ENCODE results near the gene ATP5PD.
A peak's percentile ranks its signal among the peaks of the same experiment; 100 is the strongest.

The ATP5PD gene

DNA sequence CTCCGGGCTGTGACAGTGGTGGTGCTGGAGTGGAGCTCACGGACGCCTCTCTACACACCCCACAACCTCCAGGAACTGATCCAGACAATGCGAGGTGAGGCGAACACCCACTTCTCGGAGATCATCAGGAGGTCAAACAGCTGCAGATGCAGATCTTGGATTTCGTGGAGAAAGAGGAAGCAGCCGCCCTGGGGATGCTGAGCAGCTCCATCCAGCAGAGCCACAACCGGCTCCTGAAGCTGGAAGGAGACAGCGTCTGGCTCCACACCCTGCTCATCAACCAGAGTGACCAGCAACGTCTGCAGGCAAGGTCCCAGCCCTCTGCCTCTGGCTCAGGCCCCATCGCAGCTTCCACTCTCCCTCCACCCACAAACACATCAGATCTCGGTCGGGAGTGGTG, 27.8 kb upstream of the ATP5PD start:
- no peaks in the 10 kb centered on the region for H3K36me3 ChIP-seq (ENCODE audit: control insufficient read depth in 2 of 2, insufficient read depth in 1 of 2, low read length in 2 of 2)
- H3K4me3 ChIP-seq (ENCODE audit: low read depth, low read length), result no peak overlapping the region
- ChIA-PET CTCF (interaction anchor here (1.2 to 3.2 kb wide), 2 partner anchors 14 to 30 kb away, joined by 3 to 22 read pairs; no protein-coding TSS in a partner anchor), POLR2A (interaction anchor here (1.2 kb wide), 1 partner anchor 14 kb away, joined by 3 read pairs; no protein-coding TSS in a partner anchor)
- no peaks in the 10 kb centered on the region for H3K9me3 ChIP-seq (ENCODE audit: control insufficient read depth, insufficient read depth, low read depth, low read length)
- TF ChIP-seq ZNF221 (tag by site-specific recombination; IDR thresholded peaks at IDR 0.05; ENCODE audit: borderline replicate concordance), result no peak
- TF ChIP-seq, protein P1, sequence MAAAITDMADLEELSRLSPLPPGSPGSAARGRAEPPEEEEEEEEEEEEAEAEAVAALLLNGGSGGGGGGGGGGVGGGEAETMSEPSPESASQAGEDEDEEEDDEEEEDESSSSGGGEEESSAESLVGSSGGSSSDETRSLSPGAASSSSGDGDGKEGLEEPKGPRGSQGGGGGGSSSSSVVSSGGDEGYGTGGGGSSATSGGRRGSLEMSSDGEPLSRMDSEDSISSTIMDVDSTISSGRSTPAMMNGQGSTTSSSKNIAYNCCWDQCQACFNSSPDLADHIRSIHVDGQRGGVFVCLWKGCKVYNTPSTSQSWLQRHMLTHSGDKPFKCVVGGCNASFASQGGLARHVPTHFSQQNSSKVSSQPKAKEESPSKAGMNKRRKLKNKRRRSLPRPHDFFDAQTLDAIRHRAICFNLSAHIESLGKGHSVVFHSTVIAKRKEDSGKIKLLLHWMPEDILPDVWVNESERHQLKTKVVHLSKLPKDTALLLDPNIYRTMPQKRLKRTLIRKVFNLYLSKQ (tag by site-specific recombination; IDR thresholded peaks at IDR 0.05; ENCODE audit: borderline replicate concordance), result no peak
- no peak for TF ChIP-seq OSR2 (tag by site-specific recombination; IDR thresholded peaks at IDR 0.05)
- no peak for TF ChIP-seq ZNF302 (tag by site-specific recombination; IDR thresholded peaks at IDR 0.05; ENCODE audit: low read depth)
- TF ChIP-seq, protein P2, sequence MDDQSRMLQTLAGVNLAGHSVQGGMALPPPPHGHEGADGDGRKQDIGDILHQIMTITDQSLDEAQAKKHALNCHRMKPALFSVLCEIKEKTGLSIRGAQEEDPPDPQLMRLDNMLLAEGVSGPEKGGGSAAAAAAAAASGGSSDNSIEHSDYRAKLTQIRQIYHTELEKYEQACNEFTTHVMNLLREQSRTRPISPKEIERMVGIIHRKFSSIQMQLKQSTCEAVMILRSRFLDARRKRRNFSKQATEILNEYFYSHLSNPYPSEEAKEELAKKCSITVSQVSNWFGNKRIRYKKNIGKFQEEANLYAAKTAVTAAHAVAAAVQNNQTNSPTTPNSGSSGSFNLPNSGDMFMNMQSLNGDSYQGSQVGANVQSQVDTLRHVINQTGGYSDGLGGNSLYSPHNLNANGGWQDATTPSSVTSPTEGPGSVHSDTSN (CRISPR knock-in tag; IDR thresholded peaks at IDR 0.05), result no peak
- TF ChIP-seq REPIN1 (tag by site-specific recombination; IDR thresholded peaks at IDR 0.05; ENCODE audit: low read depth), result no peak
- no peak for TF ChIP-seq GLIS1 (tag by site-specific recombination; IDR thresholded peaks at IDR 0.05)
- TF ChIP-seq ZNF529 (tag by site-specific recombination; IDR thresholded peaks at IDR 0.05; ENCODE audit: insufficient replicate concordance), result no peak
- TF ChIP-seq ZNF596 (tag by site-specific recombination; IDR thresholded peaks at IDR 0.05), result no peak
- no peak for TF ChIP-seq BCL11A (tag by site-specific recombination; IDR thresholded peaks at IDR 0.05; ENCODE audit: low read depth)
- TF ChIP-seq ZNF416 (tag by site-specific recombination; IDR thresholded peaks at IDR 0.05), result no peak
- TF ChIP-seq, protein P3, sequence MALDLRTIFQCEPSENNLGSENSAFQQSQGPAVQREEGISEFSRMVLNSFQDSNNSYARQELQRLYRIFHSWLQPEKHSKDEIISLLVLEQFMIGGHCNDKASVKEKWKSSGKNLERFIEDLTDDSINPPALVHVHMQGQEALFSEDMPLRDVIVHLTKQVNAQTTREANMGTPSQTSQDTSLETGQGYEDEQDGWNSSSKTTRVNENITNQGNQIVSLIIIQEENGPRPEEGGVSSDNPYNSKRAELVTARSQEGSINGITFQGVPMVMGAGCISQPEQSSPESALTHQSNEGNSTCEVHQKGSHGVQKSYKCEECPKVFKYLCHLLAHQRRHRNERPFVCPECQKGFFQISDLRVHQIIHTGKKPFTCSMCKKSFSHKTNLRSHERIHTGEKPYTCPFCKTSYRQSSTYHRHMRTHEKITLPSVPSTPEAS (tag by site-specific recombination; IDR thresholded peaks at IDR 0.05), result no peak
- TF ChIP-seq ZNF16 (tag by site-specific recombination; IDR thresholded peaks at IDR 0.05; ENCODE audit: low read depth), result no peak
- TF ChIP-seq HOXC10 (CRISPR knock-in tag; IDR thresholded peaks at IDR 0.05), result no peak
- no peak for TF ChIP-seq ZNF214 (tag by site-specific recombination; IDR thresholded peaks at IDR 0.05; ENCODE audit: borderline replicate concordance)
- TF ChIP-seq SP3 (tag by site-specific recombination; IDR thresholded peaks at IDR 0.05), result no peak
- TF ChIP-seq GLIS2 (tag by site-specific recombination; IDR thresholded peaks at IDR 0.05), result no peak
- TF ChIP-seq, protein P4, sequence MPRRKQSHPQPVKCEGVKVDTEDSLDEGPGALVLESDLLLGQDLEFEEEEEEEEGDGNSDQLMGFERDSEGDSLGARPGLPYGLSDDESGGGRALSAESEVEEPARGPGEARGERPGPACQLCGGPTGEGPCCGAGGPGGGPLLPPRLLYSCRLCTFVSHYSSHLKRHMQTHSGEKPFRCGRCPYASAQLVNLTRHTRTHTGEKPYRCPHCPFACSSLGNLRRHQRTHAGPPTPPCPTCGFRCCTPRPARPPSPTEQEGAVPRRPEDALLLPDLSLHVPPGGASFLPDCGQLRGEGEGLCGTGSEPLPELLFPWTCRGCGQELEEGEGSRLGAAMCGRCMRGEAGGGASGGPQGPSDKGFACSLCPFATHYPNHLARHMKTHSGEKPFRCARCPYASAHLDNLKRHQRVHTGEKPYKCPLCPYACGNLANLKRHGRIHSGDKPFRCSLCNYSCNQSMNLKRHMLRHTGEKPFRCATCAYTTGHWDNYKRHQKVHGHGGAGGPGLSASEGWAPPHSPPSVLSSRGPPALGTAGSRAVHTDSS (tag by site-specific recombination; IDR thresholded peaks at IDR 0.05), result no peak
- H3K27ac ChIP-seq (ENCODE audit: extremely low read depth, low read depth, low read length), result no peak overlapping the region
- H3K4me1 ChIP-seq (ENCODE audit: control insufficient read depth, insufficient read depth, low read length), result peaks cover 2% of the 10 kb centered on the region; the same call in 1 of the 2 replicates

DNA sequence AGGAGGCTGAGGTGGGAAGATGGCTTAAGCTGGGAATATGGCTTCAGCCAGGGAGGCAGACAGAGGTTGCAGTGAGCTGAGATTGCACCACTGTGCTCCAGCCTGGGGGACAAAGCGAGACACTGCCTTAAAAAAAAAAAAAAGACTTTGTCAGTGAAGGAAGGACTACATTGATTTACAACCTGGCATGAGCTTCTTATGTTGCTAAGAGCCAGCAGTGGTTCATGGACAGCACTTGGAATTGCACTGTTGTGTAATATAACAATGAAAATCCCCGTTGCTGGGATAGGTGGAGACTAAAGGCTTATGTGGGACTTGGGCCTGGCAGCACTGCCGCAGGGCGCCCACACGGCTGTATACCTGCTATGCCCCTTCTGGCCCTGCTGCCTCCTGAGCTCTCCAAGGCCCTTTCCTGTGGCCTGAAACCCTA, 26.9 kb upstream of the ATP5PD start:
- H3K27ac ChIP-seq (ENCODE audit: extremely low read depth, low read depth, low read length), result no peak overlapping the region
- H3K9me3 ChIP-seq (ENCODE audit: control insufficient read depth, insufficient read depth, low read depth, low read length), result no peaks in the 10 kb centered on the region
- no peaks in the 10 kb centered on the region for H3K36me3 ChIP-seq (ENCODE audit: control insufficient read depth in 2 of 2, insufficient read depth in 1 of 2, low read length in 2 of 2)
- no peak overlapping the region for H3K4me3 ChIP-seq (ENCODE audit: low read depth, low read length)
- no peaks in the 10 kb centered on the region for H3K4me1 ChIP-seq (ENCODE audit: control insufficient read depth, insufficient read depth, low read length)
- ChIA-PET CTCF (interaction anchor here (0.5 to 15.6 kb wide), 11 partner anchors 11 to 704 kb away, joined by 3 to 117 read pairs (median 3); partner anchors contain the start of gene ARMC7), POLR2A (interaction anchor here (0.7 to 1.2 kb wide), 2 partner anchors 113 to 135 kb away, joined by 3 read pairs; no protein-coding TSS in a partner anchor)
- TF ChIP-seq, protein P5, sequence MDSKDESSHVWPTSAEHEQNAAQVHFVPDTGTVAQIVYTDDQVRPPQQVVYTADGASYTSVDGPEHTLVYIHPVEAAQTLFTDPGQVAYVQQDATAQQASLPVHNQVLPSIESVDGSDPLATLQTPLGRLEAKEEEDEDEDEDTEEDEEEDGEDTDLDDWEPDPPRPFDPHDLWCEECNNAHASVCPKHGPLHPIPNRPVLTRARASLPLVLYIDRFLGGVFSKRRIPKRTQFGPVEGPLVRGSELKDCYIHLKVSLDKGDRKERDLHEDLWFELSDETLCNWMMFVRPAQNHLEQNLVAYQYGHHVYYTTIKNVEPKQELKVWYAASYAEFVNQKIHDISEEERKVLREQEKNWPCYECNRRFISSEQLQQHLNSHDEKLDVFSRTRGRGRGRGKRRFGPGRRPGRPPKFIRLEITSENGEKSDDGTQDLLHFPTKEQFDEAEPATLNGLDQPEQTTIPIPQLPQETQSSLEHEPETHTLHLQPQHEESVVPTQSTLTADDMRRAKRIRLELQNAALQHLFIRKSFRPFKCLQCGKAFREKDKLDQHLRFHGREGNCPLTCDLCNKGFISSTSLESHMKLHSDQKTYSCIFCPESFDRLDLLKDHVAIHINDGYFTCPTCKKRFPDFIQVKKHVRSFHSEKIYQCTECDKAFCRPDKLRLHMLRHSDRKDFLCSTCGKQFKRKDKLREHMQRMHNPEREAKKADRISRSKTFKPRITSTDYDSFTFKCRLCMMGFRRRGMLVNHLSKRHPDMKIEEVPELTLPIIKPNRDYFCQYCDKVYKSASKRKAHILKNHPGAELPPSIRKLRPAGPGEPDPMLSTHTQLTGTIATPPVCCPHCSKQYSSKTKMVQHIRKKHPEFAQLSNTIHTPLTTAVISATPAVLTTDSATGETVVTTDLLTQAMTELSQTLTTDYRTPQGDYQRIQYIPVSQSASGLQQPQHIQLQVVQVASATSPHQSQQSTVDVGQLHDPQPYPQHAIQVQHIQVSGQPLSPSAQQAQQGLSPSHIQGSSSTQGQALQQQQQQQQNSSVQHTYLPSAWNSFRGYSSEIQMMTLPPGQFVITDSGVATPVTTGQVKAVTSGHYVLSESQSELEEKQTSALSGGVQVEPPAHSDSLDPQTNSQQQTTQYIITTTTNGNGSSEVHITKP (tag by site-specific recombination; IDR thresholded peaks at IDR 0.05), result peak; percentile 93
- TF ChIP-seq, protein P6, sequence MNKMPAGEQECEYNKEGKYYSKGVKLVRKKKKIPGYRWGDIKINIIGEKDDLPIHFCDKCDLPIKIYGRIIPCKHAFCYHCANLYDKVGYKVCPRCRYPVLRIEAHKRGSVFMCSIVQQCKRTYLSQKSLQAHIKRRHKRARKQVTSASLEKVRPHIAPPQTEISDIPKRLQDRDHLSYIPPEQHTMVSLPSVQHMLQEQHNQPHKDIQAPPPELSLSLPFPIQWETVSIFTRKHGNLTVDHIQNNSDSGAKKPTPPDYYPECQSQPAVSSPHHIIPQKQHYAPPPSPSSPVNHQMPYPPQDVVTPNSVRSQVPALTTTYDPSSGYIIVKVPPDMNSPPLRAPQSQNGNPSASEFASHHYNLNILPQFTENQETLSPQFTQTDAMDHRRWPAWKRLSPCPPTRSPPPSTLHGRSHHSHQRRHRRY (tag by site-specific recombination; IDR thresholded peaks at IDR 0.05), result no peak
